K562 (cell line): Measurements from ENCODE around the gene ACSF2. TPM values are rescaled to one million over a fixed set of nuclear protein-coding genes. Genes with fewer than 3 reads are reported as not detected.

Source experiments
- ATAC-seq: fragments of 200-7000 bp; cut with Tn5 transposase; 3 replicates; pipeline ENCODE4 v1.9.1; 2020; ENCODE audit warnings: moderate library complexity
- BruUV-seq: library from RNA; stranded (reverse); fragments of 400-500 nt; replicated peaks from 2 replicates; lab custom pipeline; 2021; lab: Mats Ljungman, UMichigan
- CTCF ChIA-PET: fragments of 300-600 bp; formaldehyde crosslinking; extraction: SDS; loops from one replicate; lab custom pipeline; 2021; ENCODE audit warnings: low intra/inter-chr PET ratio; lab: Yijun Ruan, JAX
- POLR2A ChIA-PET: fragments of 300-600, 350-650 bp; sonication (Branson Sonifier 250); formaldehyde crosslinking; extraction: SDS; loops from one replicate; lab custom pipeline; 2021; ENCODE audit warnings: antibody characterized with exemption, inconsistent platforms; lab: Yijun Ruan, JAX
- DNase-seq, 4 experiments: peaks; one replicate each; pipeline versions ENCODE4 v3.0.0 to v3.0.0-alpha.2; 2011 to 2018; ENCODE audit warnings: low spot score in 3 of 4, mixed read lengths in 3 of 4; ENCODE audit errors: extremely low read depth in 1 of 4
- FAIRE-seq: peaks from 2 replicates; lab custom pipeline; 2011; peaks lifted over from hg19 to GRCh38; lab: Jason Lieb, UNC
- H2AFZ ChIP-seq: 2 replicates; pipeline ENCODE4 v1.6.0; 2011; ENCODE audit warnings: low read depth, low read length, control low read depth, inconsistent platforms
- H3K27ac ChIP-seq: fragments of 200-600 bp; 3 replicates; pipeline ENCODE4 v1.8.0; 2011; ENCODE audit warnings: low read depth, mild to moderate bottlenecking, control low read depth, inconsistent platforms, low read length, moderate library complexity, mixed read lengths; ENCODE audit errors: extremely low read depth
- H3K27me3 ChIP-seq, 2 experiments: fragments of 300-600 bp in 1 of 2; 2 replicates in 1 of 2; 3 replicates in 1 of 2; pipeline versions ENCODE4 v1.6.0 to v1.8.0; 2011; ENCODE audit warnings: inconsistent platforms in 2 of 2, low read length in 2 of 2, mild to moderate bottlenecking in 1 of 2, mixed read lengths in 1 of 2, moderate library complexity in 1 of 2; ENCODE audit not compliant: control insufficient read depth in 2 of 2, insufficient read depth in 2 of 2
- H3K36me3 ChIP-seq: fragments of 300-600 bp; 3 replicates; pipeline ENCODE4 v1.8.0; 2011; ENCODE audit warnings: mild to moderate bottlenecking, low read length, inconsistent platforms; ENCODE audit not compliant: control insufficient read depth, insufficient read depth
- H3K4me1 ChIP-seq, 2 experiments: fragments of 200-600 bp in 1 of 2; replicated peaks in 1 of 2; 2 replicates in 1 of 2; 3 replicates in 1 of 2; pipeline versions ENCODE4 v1.5.1 to v1.8.0; 2011; ENCODE audit warnings: inconsistent platforms in 2 of 2, low read length in 2 of 2, mild to moderate bottlenecking in 1 of 2, mixed read lengths in 1 of 2, moderate library complexity in 1 of 2; ENCODE audit not compliant: control insufficient read depth in 2 of 2, insufficient read depth in 2 of 2
- H3K4me2 ChIP-seq: 2 replicates; pipeline ENCODE4 v1.6.1; 2011; ENCODE audit warnings: low read length, control low read depth, inconsistent platforms, mixed read lengths; ENCODE audit not compliant: insufficient read depth
- H3K4me3 ChIP-seq: fragments of 200-600 bp; sonication (generic), shearing (Covaris generic); 2 replicates; pipeline ENCODE4 v1.5.1; 2016; ENCODE audit warnings: control low read depth, inconsistent platforms
- H3K79me2 ChIP-seq: fragments of 200-600 bp; 3 replicates; pipeline ENCODE4 v1.8.0; 2011; ENCODE audit warnings: low read length, inconsistent platforms; ENCODE audit not compliant: control insufficient read depth, insufficient read depth
- H3K9ac ChIP-seq, 2 experiments: 2 replicates each; pipeline versions ENCODE4 v1.6.0 to v1.6.1; 2011; ENCODE audit warnings: low read depth in 2 of 2, low read length in 2 of 2, control low read depth in 1 of 2, inconsistent platforms in 1 of 2, mild to moderate bottlenecking in 1 of 2, mixed read lengths in 1 of 2; ENCODE audit not compliant: insufficient read depth in 1 of 2
- H3K9me1 ChIP-seq: one replicate; pipeline ENCODE4 v1.6.0; 2011; ENCODE audit warnings: inconsistent platforms, mild to moderate bottlenecking, low read length, moderate library complexity; ENCODE audit not compliant: control insufficient read depth, insufficient read depth
- H3K9me3 ChIP-seq: replicated peaks from 2 replicates; pipeline ENCODE4 v1.5.1; 2011; ENCODE audit warnings: low read depth, low read length, inconsistent platforms; ENCODE audit not compliant: control insufficient read depth, insufficient read depth
- H4K20me1 ChIP-seq: replicated peaks from 2 replicates; pipeline ENCODE4 v1.6.1; 2011; ENCODE audit warnings: low read length, inconsistent platforms, mixed read lengths; ENCODE audit not compliant: control insufficient read depth, insufficient read depth
- ARID3A ChIP-seq: IDR thresholded peaks from 2 replicates; pipeline ENCODE4 v1.6.1; 2012; ENCODE audit warnings: low read depth, low read length, improper control_type of control experiment, borderline replicate concordance
- ATF3 ChIP-seq, 2 experiments: fragments of 450-650 bp in 1 of 2; sonication (generic) in 1 of 2; formaldehyde crosslinking in 1 of 2; IDR thresholded peaks in 1 of 2; conservative IDR thresholded peaks in 1 of 2; 2 replicates each; pipeline versions ENCODE4 v1.6.1 to v1.8.1; 2016 to 2023; ENCODE audit warnings: mild to moderate bottlenecking in 2 of 2, moderate library complexity in 2 of 2, inconsistent platforms in 1 of 2, missing genetic modification reagents in 1 of 2
- CEBPG ChIP-seq, 3 experiments: fragments of 200-800 bp in 1 of 3; sonication (Bioruptor generic) in 1 of 3; sonication (generic) in 1 of 3; formaldehyde crosslinking in 1 of 3; IDR thresholded peaks in 2 of 3; conservative IDR thresholded peaks in 1 of 3; 2 replicates each; pipeline versions ENCODE4 v1.6.1 to v1.8.0; 2016 to 2022; ENCODE audit warnings: missing compliant biosample characterization in 2 of 3, missing genetic modification characterization in 2 of 3, mild to moderate bottlenecking in 1 of 3, missing genetic modification reagents in 1 of 3
- FOSL1 ChIP-seq: fragments of 200-800 bp; sonication (Bioruptor generic); conservative IDR thresholded peaks from 2 replicates; pipeline ENCODE4 v1.6.1; 2016; ENCODE audit warnings: missing genetic modification characterization, missing compliant biosample characterization
- FOXP1 ChIP-seq: sonication (generic); formaldehyde crosslinking; IDR thresholded peaks from 2 replicates; pipeline ENCODE4 v1.8.0; 2022; ENCODE audit warnings: mild to moderate bottlenecking, missing genetic modification reagents
- GABPB1 ChIP-seq: sonication (generic); formaldehyde crosslinking; IDR thresholded peaks from 2 replicates; pipeline ENCODE4 v1.8.0; 2022; ENCODE audit warnings: mild to moderate bottlenecking, missing genetic modification reagents
- JUND ChIP-seq, 2 experiments: IDR thresholded peaks; 2 replicates in 1 of 2; 3 replicates in 1 of 2; pipeline ENCODE4 v1.6.1; 2011; ENCODE audit warnings: borderline replicate concordance in 2 of 2, low read depth in 2 of 2, low read length in 2 of 2, improper control_type of control experiment in 1 of 2, missing biosample characterization in 1 of 2, missing genetic modification characterization in 1 of 2, missing genetic modification reagents in 1 of 2
- LARP7 ChIP-seq: fragments of 450-650 bp; IDR thresholded peaks from 2 replicates; pipeline ENCODE4 v1.6.1; 2016
- NR2C2 ChIP-seq, 2 experiments: fragments of 200-800 bp in 1 of 2; sonication (Bioruptor generic) in 1 of 2; sonication (generic) in 1 of 2; formaldehyde crosslinking in 1 of 2; IDR thresholded peaks; 2 replicates each; pipeline versions ENCODE4 v1.6.1 to v1.8.0; 2016 to 2022; ENCODE audit warnings: mild to moderate bottlenecking in 1 of 2, missing compliant biosample characterization in 1 of 2, missing genetic modification characterization in 1 of 2, missing genetic modification reagents in 1 of 2
- NRF1 ChIP-seq, 2 experiments: fragments of 450-650 bp; IDR thresholded peaks in 1 of 2; conservative IDR thresholded peaks in 1 of 2; 2 replicates each; pipeline ENCODE4 v1.6.1; 2014; ENCODE audit warnings: mild to moderate bottlenecking in 2 of 2
- PRMT5 ChIP-seq: sonication (generic); formaldehyde crosslinking; IDR thresholded peaks from 2 replicates; pipeline ENCODE4 v1.5.0; 2020; ENCODE audit warnings: missing genetic modification reagents
- SIN3B ChIP-seq: fragments of 450-650 bp; IDR thresholded peaks from 2 replicates; pipeline ENCODE4 v1.6.1; 2017; ENCODE audit warnings: low read depth, mild to moderate bottlenecking, moderate library complexity
- WHSC1 ChIP-seq: IDR thresholded peaks from one replicate; pipeline ENCODE4 v1.6.1; 2012; ENCODE audit warnings: low read length, control low read depth, inconsistent platforms
- ZNF12 ChIP-seq: sonication (generic); formaldehyde crosslinking; IDR thresholded peaks from 2 replicates; pipeline ENCODE4 v1.4.0; 2020; ENCODE audit warnings: mild to moderate bottlenecking, missing genetic modification reagents
- WGBS: fragments of 100-300 bp; shearing (Covaris generic); methylation state at CpG from one replicate; pipeline ENCODE4 v1.1.6; 2016; ENCODE audit warnings: low coverage, mixed read lengths; ENCODE audit not compliant: insufficient coverage; ENCODE audit errors: missing lambda C conversion rate; 5-methylcytosine and 5-hydroxymethylcytosine counted together
- in situ Hi-C: fragments of 300-500 bp; cut with MboI; formaldehyde crosslinking; loops from 4 replicates; pipeline ENCODE4 v1.15.0; 2018; ENCODE audit warnings: inconsistent platforms, mixed read lengths
- intact Hi-C: fragments of 100-400 bp; cut with micrococcal nuclease; formaldehyde crosslinking; loops from 2 replicates; pipeline ENCODE4 v1.14.2; 2022
- polyA plus RNA-seq, 8 experiments: library from polyadenylated mRNA; depleted of rRNA in 4 of 8; stranded (reverse) in 5 of 8; unstranded in 3 of 8; fragments of >200 nt; fragmentation: Nextera tagmentation in 2 of 8; fragmentation: Illumina TruSeq in 1 of 8; extraction: Ambion mirVana in 2 of 8; extraction: Trizol in 1 of 8; gene quantifications; 2 replicates each; pipeline versions ENCODE4 v1.2.1 to v1.2.3, GENCODE V29; 2011 to 2014; ENCODE audit warnings: inconsistent platforms in 1 of 8, missing spikeins in 1 of 8
- total RNA-seq, 7 experiments: library from RNA; depleted of rRNA in 6 of 7; stranded (reverse); fragments of >200 nt in 6 of 7; fragmentation: Illumina TruSeq in 2 of 7; extraction: Trizol in 2 of 7; gene quantifications; 2 replicates each; pipeline versions ENCODE4 v1.2.1 to v1.2.3, GENCODE V29; 2011 to 2021; ENCODE audit warnings: low replicate concordance in 1 of 7

Gene ACSF2
- total and polyA plus RNA-seq, 9 of the 15 experiments (the other 6 are each of a cell fraction or from before 2014, with no cell fraction given) = 0.89 to 6.1 (median 3.5) TPM

GRCh38 chr17:50458701-50459676, 33.0 kb downstream of the ACSF2 start:
- H3K4me2 ChIP-seq = no peak overlapping the region
- no peaks in the 10 kb centered on the region for H3K9me1 ChIP-seq
- ATAC-seq (peak; percentile 57; the same call in 2 of the 3 replicates), DNase-seq (peak in 2 of 4 experiments; percentile 5 to 33), FAIRE-seq (peak; percentile 67)
- in situ Hi-C loops = no loop called here
- no peak for TF ChIP-seq SIN3B
- TF ChIP-seq LARP7 = no peak
- peak; percentile 54; the same call in 1 of the 2 replicates for TF ChIP-seq CEBPG (CRISPR knock-in tag; IDR thresholded peaks at IDR 0.05)
- peak in 1 of 2 experiments; percentile 45; a peak in 1 of 4 replicates for TF ChIP-seq CEBPG (tag; conservative IDR thresholded peaks at IDR 0.05 in 1 of 2, IDR thresholded peaks at IDR 0.05 in 1 of 2)
- no peak for TF ChIP-seq GABPB1 (CRISPR knock-in tag)
- TF ChIP-seq ATF3 (IDR thresholded peaks at IDR 0.05) = peak; percentile 64; the same call in 1 of the 2 replicates
- no peak for TF ChIP-seq ATF3 (CRISPR knock-in tag; conservative IDR thresholded peaks at IDR 0.05)
- peak; percentile 21 to 41; a peak in 1 of 4 replicates for TF ChIP-seq NRF1 (conservative IDR thresholded peaks at IDR 0.05 in 1 of 2, IDR thresholded peaks at IDR 0.05 in 1 of 2)
- no peak for TF ChIP-seq FOXP1
- no peak for TF ChIP-seq PRMT5 (CRISPR knock-in tag)
- TF ChIP-seq ARID3A = no peak
- TF ChIP-seq ZNF12 = no peak
- TF ChIP-seq JUND (IDR thresholded peaks at IDR 0.05; ENCODE audit: borderline replicate concordance, low read depth, low read length) = peak; percentile 70
- peak; percentile 28; the same call in 1 of the 3 replicates for TF ChIP-seq JUND (tag; IDR thresholded peaks at IDR 0.05; ENCODE audit: borderline replicate concordance, low read depth, low read length)
- no peak for TF ChIP-seq NR2C2 (CRISPR knock-in tag; IDR thresholded peaks at IDR 0.05)
- peak; percentile 44; the same call in 1 of the 2 replicates for TF ChIP-seq NR2C2 (tag; IDR thresholded peaks at IDR 0.05)
- no peak for TF ChIP-seq WHSC1
- peak; percentile 86 for TF ChIP-seq FOSL1
- 34% methylated on average over 16 of the region's 16 CpGs for WGBS
- intact Hi-C loops = no loop called here
- no peaks in the 10 kb centered on the region for H3K79me2 ChIP-seq
- H2AFZ ChIP-seq = no peak overlapping the region
- H3K27ac ChIP-seq = no peak overlapping the region
- no peak overlapping the region for H3K9ac ChIP-seq
- peaks cover 0 to 6% of the 10 kb centered on the region in 2 experiments; a peak in 2 of 5 replicates for H3K4me1 ChIP-seq
- no peaks in the 10 kb centered on the region for H3K36me3 ChIP-seq
- BruUV-seq = no TSS peak
- peaks cover 2 to 61% of the 10 kb centered on the region in 2 experiments; a peak in 4 of 5 replicates for H3K27me3 ChIP-seq
- POLR2A ChIA-PET = interaction anchor here (0.6 to 1.7 kb wide), 7 partner anchors 13 to 368 kb away, joined by 3 to 7 read pairs (median 3); no protein-coding TSS in a partner anchor
- H3K9me3 ChIP-seq = no peaks in the 10 kb centered on the region
- CTCF ChIA-PET = no interaction called here
- no peak overlapping the region for H3K4me3 ChIP-seq
- peaks cover 11% of the 10 kb centered on the region; the same call in 1 of the 2 replicates for H4K20me1 ChIP-seq
